Breast epithelium (tissue), 4 donors: ENCODE data around the gene PCBP4. TPM values are rescaled to one million over a fixed set of nuclear protein-coding genes. Genes with fewer than 3 reads are reported as not detected.
A peak's percentile ranks its signal among the peaks of the same experiment; 100 is the strongest.

Experiments
- DNase-seq, 2 donors: peaks; one replicate each; pipeline ENCODE4 v3.0.0-alpha.2; 2019; ENCODE audit warnings: low spot score in 2 of 2
- H3K27ac ChIP-seq, 2 donors: fragments of 200-600 bp; sonication (generic) in 1 of 2; one replicate each; pipeline ENCODE4 v1.5.1; 2016 to 2019; ENCODE audit warnings: mild to moderate bottlenecking in 1 of 2
- H3K27me3 ChIP-seq, 2 donors: fragments of 200-600 bp; sonication (generic) in 1 of 2; one replicate each; pipeline versions ENCODE4 v1.5.1 to v1.6.0; 2017 to 2019; ENCODE audit warnings: control low read depth in 1 of 2, mild to moderate bottlenecking in 1 of 2
- H3K36me3 ChIP-seq: fragments of 200-600 bp; one replicate; pipeline ENCODE4 v1.5.1; 2019
- H3K4me1 ChIP-seq, 2 donors: fragments of 200-600 bp; sonication (generic); one replicate each; pipeline ENCODE4 v1.5.1; 2016 to 2019; ENCODE audit warnings: control low read depth in 1 of 2
- H3K4me3 ChIP-seq, 3 donors: fragments of 200-600 bp; sonication (generic); 1 replicate in 2 of 3; 2 replicates in 1 of 3; pipeline ENCODE4 v1.5.1; 2016 to 2019; ENCODE audit warnings: mild to moderate bottlenecking in 3 of 3, moderate library complexity in 2 of 3
- H3K9me3 ChIP-seq, 2 donors: fragments of 200-600 bp; sonication (generic) in 1 of 2; one replicate each; pipeline ENCODE4 v1.5.1; 2016 to 2019; ENCODE audit warnings: control low read depth in 1 of 2
- CTCF ChIP-seq, 3 donors: fragments of 450-650 bp; IDR thresholded peaks; one replicate each; pipeline ENCODE4 v1.5.1; 2016 to 2017; ENCODE audit warnings: antibody characterized with exemption in 3 of 3, mild to moderate bottlenecking in 3 of 3, moderate library complexity in 3 of 3
- POLR2A ChIP-seq: fragments of 450-650 bp; IDR thresholded peaks from one replicate; pipeline ENCODE4 v1.6.1; 2016; ENCODE audit warnings: antibody characterized with exemption, mild to moderate bottlenecking, moderate library complexity
- POLR2AphosphoS5 ChIP-seq, 3 donors: sonication (generic); formaldehyde crosslinking; IDR thresholded peaks; one replicate each; pipeline ENCODE4 v1.6.1; 2017; ENCODE audit warnings: antibody characterized with exemption in 3 of 3
- intact Hi-C: fragments of 100-400 bp; cut with DNase I; formaldehyde crosslinking; loops from one replicate; pipeline ENCODE4 v1.15.1; 2023; ENCODE audit warnings: low total_unique reads
- total RNA-seq, 3 donors: library from RNA; depleted of rRNA; stranded (reverse); fragments of >200 nt; gene quantifications; one replicate each; pipeline ENCODE4 v1.1.0, GENCODE V29; 2016

PCBP4 gene
- total RNA-seq, 3 donors from 2014 or later, result 36.2 to 51.8 (median 51.2) TPM

- intact Hi-C loops, result loop anchor here (5.0 to 10.0 kb wide), 2 partner anchors 55 to 142 kb away; partner anchors contain the start of gene DUSP7
- Histone ChIP-seq H3K4me3 (no peak overlapping the region), H3K36me3 (no peaks in the 10 kb centered on the region), H3K9me3 (no peaks in the 10 kb centered on the region), H3K27me3 (no peaks in the 10 kb centered on the region), H3K27ac (no peak overlapping the region), H3K4me1 (peaks cover 0 to 3% of the 10 kb centered on the region in 2 donors)
- no peak for DNase-seq
- TF ChIP-seq POLR2AphosphoS5 (IDR thresholded peaks at IDR 0.05), result no peak
- TF ChIP-seq POLR2A, result no peak
- TF ChIP-seq CTCF (IDR thresholded peaks at IDR 0.05), result no peak
These were observed 32.6 kb upstream of the PCBP4 start for GRCh38 chr3:51999846-52000245.

- TF ChIP-seq POLR2AphosphoS5 (IDR thresholded peaks at IDR 0.05) (no peak), CTCF (IDR thresholded peaks at IDR 0.05) (no peak), POLR2A (no peak)
- Histone ChIP-seq H3K27ac (no peak overlapping the region), H3K36me3 (no peaks in the 10 kb centered on the region), H3K27me3 (no peaks in the 10 kb centered on the region), H3K4me1 (peaks cover 0 to 12% of the 10 kb centered on the region in 2 donors), H3K9me3 (no peaks in the 10 kb centered on the region), H3K4me3 (no peak overlapping the region)
- intact Hi-C loops, result no loop called here
- no peak for DNase-seq
These were observed 31.5 kb upstream of the PCBP4 start for GRCh38 chr3:51998774-51999173.

- Histone ChIP-seq H3K36me3 (no peaks in the 10 kb centered on the region), H3K9me3 (no peaks in the 10 kb centered on the region), H3K4me1 (peaks cover 0 to 12% of the 10 kb centered on the region in 2 donors), H3K4me3 (no peak overlapping the region), H3K27me3 (no peaks in the 10 kb centered on the region), H3K27ac (no peak overlapping the region)
- intact Hi-C loops, result no loop called here
- TF ChIP-seq POLR2AphosphoS5 (IDR thresholded peaks at IDR 0.05) (no peak), CTCF (IDR thresholded peaks at IDR 0.05) (no peak), POLR2A (no peak)
- DNase-seq, result no peak
These were observed 30.8 kb upstream of the PCBP4 start for GRCh38 chr3:51997935-51998596.

- Histone ChIP-seq H3K27me3 (no peaks in the 10 kb centered on the region), H3K4me1 (peaks cover 0 to 12% of the 10 kb centered on the region in 2 donors), H3K36me3 (no peaks in the 10 kb centered on the region), H3K4me3 (no peak overlapping the region), H3K9me3 (no peaks in the 10 kb centered on the region), H3K27ac (no peak overlapping the region)
- intact Hi-C loops, result no loop called here
- TF ChIP-seq CTCF (IDR thresholded peaks at IDR 0.05) (no peak), POLR2A (no peak), POLR2AphosphoS5 (IDR thresholded peaks at IDR 0.05) (no peak)
- no peak for DNase-seq
These were observed 29.9 kb upstream of the PCBP4 start for GRCh38 chr3:51997172-51997571.

- H3K36me3 ChIP-seq, result no peaks in the 10 kb centered on the region
- H3K4me3 ChIP-seq, result peak within 1 kb of the TSS; percentile 77 to 89 (median 85)
- TF ChIP-seq CTCF (IDR thresholded peaks at IDR 0.05), result no peak
- peak; percentile 59 for TF ChIP-seq POLR2A
- TF ChIP-seq POLR2AphosphoS5 (IDR thresholded peaks at IDR 0.05), result peak; percentile 94 to 98 (median 96)
- peak; percentile 92 to 93 for DNase-seq
- intact Hi-C loops, result no loop called here
- H3K9me3 ChIP-seq, result no peaks in the 10 kb centered on the region
- peak within 1 kb of the TSS; percentile 91 to 95 for H3K27ac ChIP-seq
- peaks cover 0 to 12% of the 10 kb centered on the region in 2 donors for H3K4me1 ChIP-seq
- no peaks in the 10 kb centered on the region for H3K27me3 ChIP-seq
These were observed 28.3 kb upstream of the PCBP4 start, which contains the start of gene RPL29 for GRCh38 chr3:51995346-51996163. TSS of gene RPL29 (minus strand) at chr3:51995895. CDS start at chr3:51995461, 434 bp downstream.
